ENCODE data around the gene ICAM5.
"Not testable (repeated sequence)": the region's sequence is repeated elsewhere in the genome, so short reads cannot be mapped to it uniquely, and the experiment has no call there.

ICAM5 gene

GRCh38 chr19:10289836-10290356 lies at the start of gene ICAM5:
Gene ICAM5 (plus strand): TSS chr19:10289952. CDS start chr19:10290044, 92 bp downstream.
- DNase-seq (ENCODE audit: low read depth): no peak

GRCh38 chr19:10241826-10242449 lies 47.8 kb upstream of the ICAM5 start:
- not testable (repeated sequence) for DNase-seq (ENCODE audit: low read depth)

- DNase-seq (ENCODE audit: low read depth): no peak
Measured at GRCh38 chr19:10243606-10244005, 46.1 kb upstream of the ICAM5 start.

- peak; percentile 24 for DNase-seq (ENCODE audit: low read depth)
Measured at GRCh38 chr19:10245189-10245939, 44.4 kb upstream of the ICAM5 start.

GRCh38 chr19:10246511-10246910 lies 43.2 kb upstream of the ICAM5 start:
- DNase-seq (ENCODE audit: low read depth): no peak

- peak; percentile 99 for DNase-seq (ENCODE audit: low read depth)
Measured at GRCh38 chr19:10251792-10252694, 37.7 kb upstream of the ICAM5 start, which contains the start of gene MRPL4. Gene MRPL4 (plus strand): TSS chr19:10252214. CDS start chr19:10252254, 40 bp downstream.

GRCh38 chr19:10252707-10253106 lies 37.0 kb upstream of the ICAM5 start:
- DNase-seq (ENCODE audit: low read depth): no peak

GRCh38 chr19:10254244-10254643 lies 35.5 kb upstream of the ICAM5 start:
- DNase-seq (ENCODE audit: low read depth): no peak

- no peak for DNase-seq (ENCODE audit: low read depth)
Measured at GRCh38 chr19:10255358-10255757, 34.4 kb upstream of the ICAM5 start.

- no peak for DNase-seq (ENCODE audit: low read depth)
Measured at GRCh38 chr19:10256551-10256950, 33.2 kb upstream of the ICAM5 start.

- DNase-seq (ENCODE audit: low read depth): no peak
Measured at GRCh38 chr19:10256970-10257615, 32.7 kb upstream of the ICAM5 start.

- no peak for DNase-seq (ENCODE audit: low read depth)
Measured at GRCh38 chr19:10258080-10258710, 31.6 kb upstream of the ICAM5 start.

- DNase-seq (ENCODE audit: low read depth): peak; percentile 65
Measured at GRCh38 chr19:10259162-10259905, 30.4 kb upstream of the ICAM5 start.

GRCh38 chr19:10260141-10260584 lies 29.6 kb upstream of the ICAM5 start:
- no peak for DNase-seq (ENCODE audit: low read depth)

- DNase-seq (ENCODE audit: low read depth): peak; percentile 67
Measured at GRCh38 chr19:10262771-10263170, 27.0 kb upstream of the ICAM5 start.

GRCh38 chr19:10266706-10267105 lies 23.0 kb upstream of the ICAM5 start:
- no peak for DNase-seq (ENCODE audit: low read depth)

GRCh38 chr19:10268071-10268470 lies 21.7 kb upstream of the ICAM5 start:
- DNase-seq (ENCODE audit: low read depth): no peak

GRCh38 chr19:10269333-10270179 lies 20.2 kb upstream of the ICAM5 start:
- peak; percentile 59 for DNase-seq (ENCODE audit: low read depth)

- DNase-seq (ENCODE audit: low read depth): peak; percentile 63
Measured at GRCh38 chr19:10270180-10270615, 19.6 kb upstream of the ICAM5 start.

All from amniotic epithelial cell (primary cell).